PFSK-1 (cell line): ENCODE measurements around the gene PSMD8.

Experiments used
- POLR2AphosphoS5 ChIP-seq: IDR thresholded peaks from 2 replicates; pipeline ENCODE4 v1.6.1; 2012; ENCODE audit warnings: low read depth, mild to moderate bottlenecking, control low read depth, low read length, moderate library complexity
- SIN3A ChIP-seq: IDR thresholded peaks from 2 replicates; pipeline ENCODE4 v1.6.1; 2012; ENCODE audit warnings: mild to moderate bottlenecking, low read length, moderate library complexity, borderline replicate concordance; ENCODE audit not compliant: insufficient read depth

DNA sequence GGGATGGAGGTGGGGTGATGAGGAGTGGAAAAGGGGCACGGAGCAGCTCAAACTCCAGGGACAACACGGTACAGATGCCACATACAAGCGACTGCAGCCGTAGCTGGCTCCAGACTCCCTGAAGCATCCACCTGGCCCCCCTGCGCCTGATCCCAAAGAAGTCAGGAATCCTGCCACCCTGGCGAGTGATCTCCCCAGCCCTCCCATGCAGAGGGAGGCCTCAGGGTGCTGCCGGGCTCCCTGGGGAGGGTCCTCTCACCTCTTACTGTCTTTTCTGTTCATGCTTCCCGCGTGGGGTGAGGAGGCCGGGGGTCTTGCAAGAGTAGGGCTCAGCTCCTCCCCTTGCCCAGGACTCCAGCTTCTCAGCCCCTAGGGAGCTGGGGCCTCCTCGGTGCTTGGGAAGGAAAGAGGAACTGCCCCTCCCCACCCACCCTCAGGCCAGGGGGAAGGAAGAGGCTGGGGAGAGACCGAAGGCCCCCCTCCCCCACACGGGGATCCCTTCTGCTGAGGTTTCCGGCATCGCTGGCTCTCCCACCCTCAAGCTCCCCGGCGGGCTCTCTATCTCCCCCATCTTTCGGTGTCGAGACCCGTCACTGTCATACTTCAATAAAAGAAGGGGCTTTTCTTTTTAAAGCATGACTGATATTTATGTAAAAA, 51.6 kb downstream of the PSMD8 start, which contains the start of gene RASGRP4:
- TF ChIP-seq POLR2AphosphoS5 (no peak), SIN3A (no peak)
